ENCODE results near the gene ANO6.

ANO6 gene

DNA sequence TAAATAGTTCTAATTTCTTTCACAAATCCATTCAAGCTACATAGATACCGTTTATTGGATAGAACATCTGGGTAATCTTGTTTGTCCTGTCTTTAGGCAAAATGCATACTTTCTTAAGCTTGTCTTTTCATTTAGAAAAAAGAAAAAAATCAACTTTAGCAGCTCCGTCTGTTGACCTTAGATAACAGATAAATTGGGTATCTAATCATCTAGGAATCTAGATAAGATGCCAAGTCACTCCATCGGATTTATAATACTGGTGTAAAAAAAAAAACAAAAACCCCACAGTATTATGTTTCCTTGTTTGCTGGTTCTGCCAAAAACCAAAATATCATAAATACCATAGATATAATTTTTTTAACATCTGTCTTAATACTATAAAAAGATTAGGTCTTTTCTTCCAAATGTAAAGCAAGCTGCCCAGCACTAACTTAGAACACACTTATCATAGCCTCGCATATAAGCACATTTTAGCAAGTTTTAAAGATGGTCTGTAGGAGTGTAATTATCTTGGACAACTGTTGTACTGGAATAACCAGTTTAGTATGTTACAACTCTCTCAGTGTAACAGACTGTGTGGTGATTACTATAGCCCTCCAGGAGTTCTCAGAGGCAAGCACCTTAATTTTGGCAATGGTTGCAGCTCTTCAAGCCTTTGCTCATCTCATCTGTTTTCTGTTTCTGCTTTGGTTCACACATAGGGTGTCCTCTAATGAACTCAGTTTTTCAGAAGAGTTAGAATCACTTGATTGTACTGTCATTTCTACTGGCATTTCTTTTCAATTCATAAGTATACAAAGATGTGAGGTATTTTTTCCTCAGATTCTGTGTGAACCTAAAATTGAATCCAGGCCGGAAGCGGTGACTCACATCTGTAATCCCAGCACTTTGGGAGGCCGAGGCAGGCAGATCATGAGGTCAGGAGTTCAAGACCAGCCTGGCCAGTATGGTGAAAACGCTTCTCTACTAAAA lies 83.1 kb downstream of the ANO6 start:
- no peak overlapping the region for H3K4me3 ChIP-seq (ENCODE audit: low read depth, low read length)
- TF ChIP-seq, protein P1, sequence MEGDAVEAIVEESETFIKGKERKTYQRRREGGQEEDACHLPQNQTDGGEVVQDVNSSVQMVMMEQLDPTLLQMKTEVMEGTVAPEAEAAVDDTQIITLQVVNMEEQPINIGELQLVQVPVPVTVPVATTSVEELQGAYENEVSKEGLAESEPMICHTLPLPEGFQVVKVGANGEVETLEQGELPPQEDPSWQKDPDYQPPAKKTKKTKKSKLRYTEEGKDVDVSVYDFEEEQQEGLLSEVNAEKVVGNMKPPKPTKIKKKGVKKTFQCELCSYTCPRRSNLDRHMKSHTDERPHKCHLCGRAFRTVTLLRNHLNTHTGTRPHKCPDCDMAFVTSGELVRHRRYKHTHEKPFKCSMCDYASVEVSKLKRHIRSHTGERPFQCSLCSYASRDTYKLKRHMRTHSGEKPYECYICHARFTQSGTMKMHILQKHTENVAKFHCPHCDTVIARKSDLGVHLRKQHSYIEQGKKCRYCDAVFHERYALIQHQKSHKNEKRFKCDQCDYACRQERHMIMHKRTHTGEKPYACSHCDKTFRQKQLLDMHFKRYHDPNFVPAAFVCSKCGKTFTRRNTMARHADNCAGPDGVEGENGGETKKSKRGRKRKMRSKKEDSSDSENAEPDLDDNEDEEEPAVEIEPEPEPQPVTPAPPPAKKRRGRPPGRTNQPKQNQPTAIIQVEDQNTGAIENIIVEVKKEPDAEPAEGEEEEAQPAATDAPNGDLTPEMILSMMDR (IDR thresholded peaks at IDR 0.05; ENCODE audit: borderline replicate concordance, insufficient read depth, low read depth, low read length): no peak

DNA sequence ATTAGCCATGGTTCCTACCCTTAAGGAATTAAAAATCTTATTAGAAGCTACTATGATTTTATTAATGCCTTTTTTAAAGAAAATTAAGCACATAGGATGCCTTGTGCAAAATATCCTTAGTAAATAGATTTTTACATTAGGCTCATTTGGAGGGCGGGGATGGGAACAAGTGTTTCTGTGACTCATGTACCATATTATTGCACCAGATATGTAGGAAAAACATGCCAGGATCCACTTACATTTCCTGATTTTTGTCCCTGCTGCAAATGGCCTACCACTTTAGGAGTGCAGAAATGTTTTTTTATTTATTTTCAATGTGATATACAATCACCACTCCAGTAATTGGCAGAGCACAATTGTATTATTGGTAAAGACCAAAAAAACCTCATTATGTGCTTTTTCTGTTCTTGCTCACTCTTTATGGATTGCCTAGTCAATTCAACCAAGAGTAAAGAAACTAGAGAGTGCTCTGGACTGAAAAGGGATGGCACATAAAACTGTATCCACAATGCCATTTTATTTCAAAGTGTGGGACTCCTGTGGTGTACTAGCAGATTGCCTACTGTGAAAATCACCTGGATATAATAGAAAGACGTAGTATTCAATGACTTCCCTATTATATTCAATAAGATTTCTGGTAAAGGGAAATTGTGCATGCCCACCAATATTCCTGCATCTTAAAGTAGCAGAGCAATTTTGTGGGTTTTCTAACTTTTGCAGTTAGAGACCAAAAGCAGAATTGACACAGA lies 86.9 kb downstream of the ANO6 start:
- TF ChIP-seq, protein P1 (IDR thresholded peaks at IDR 0.05; ENCODE audit: borderline replicate concordance, insufficient read depth, low read depth, low read length): no peak
- H3K4me3 ChIP-seq (ENCODE audit: low read depth, low read length): no peak overlapping the region

DNA sequence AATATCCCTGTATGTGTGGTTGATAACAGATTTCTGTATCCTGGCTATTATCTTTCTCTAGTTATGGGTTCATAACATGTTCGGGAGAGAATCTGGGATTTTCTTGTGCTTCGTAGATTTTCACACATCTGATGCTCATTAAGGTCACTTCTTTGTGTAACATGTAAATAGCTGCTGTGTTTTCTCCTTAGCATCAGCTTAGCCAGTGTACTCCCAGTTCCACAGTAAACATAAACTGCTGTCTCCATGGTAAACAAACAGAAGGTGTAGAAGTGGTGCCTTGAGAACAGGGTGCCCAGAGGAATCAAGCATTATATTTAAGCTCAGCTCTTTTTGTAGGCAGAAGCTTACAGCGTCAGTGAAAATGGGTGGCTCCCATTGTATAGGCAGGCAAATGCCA lies 88.0 kb downstream of the ANO6 start:
- TF ChIP-seq, protein P1 (IDR thresholded peaks at IDR 0.05; ENCODE audit: borderline replicate concordance, insufficient read depth, low read depth, low read length): no peak
- H3K4me3 ChIP-seq (ENCODE audit: low read depth, low read length): no peak overlapping the region

DNA sequence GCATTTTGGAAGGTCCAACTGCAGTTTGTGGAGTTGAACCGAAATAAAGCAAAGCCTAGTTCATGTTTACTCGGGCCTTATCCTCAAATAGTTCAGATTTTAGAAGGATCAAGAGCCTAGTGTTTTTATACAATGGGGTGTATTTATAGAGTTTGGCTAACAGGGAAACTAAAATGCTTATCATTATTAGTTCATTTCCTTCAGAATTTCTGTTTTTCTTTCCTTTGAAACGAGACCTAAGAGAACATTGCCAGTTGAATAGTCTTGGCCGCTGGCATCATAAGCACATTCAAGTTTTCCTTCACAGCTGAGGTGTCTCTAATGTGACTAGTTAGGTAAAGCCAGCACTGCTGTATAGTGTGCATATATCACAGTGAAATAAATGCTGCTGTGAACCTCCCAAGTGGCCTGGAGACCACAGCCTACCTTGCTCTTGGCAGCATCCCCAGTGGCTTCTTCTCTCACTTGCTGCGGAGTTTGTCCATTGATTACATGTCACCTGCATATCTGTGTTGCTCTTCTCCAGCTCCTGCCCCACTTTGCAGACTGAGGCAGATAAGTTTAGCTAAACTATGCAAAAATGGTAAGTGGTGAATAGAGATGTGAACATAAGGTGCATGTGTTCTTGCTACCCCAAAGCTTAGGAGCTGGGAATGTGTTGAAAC lies 88.8 kb downstream of the ANO6 start:
- H3K4me3 ChIP-seq (ENCODE audit: low read depth, low read length): no peak overlapping the region
- TF ChIP-seq, protein P1 (IDR thresholded peaks at IDR 0.05; ENCODE audit: borderline replicate concordance, insufficient read depth, low read depth, low read length): no peak

DNA sequence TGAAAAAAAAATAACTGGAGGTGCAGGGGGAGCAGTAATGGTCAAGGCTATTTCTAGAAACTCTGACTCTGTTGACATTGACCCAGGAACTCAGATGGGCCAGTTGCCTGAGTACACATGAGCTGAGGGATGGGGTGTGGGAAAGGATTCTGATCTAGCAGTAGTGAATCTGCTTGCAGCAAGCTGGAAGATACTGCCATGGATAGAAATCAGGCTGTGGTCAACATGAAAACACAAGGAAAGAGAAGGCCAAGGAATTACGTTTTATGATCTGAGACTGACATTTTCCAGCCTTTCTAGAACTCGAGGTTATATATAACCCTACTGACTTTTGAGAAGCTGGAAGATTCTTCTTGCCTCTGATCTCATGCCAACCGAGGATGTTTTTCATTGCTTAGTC lies 90.0 kb downstream of the ANO6 start:
- TF ChIP-seq, protein P1 (IDR thresholded peaks at IDR 0.05; ENCODE audit: borderline replicate concordance, insufficient read depth, low read depth, low read length): no peak
- no peak overlapping the region for H3K4me3 ChIP-seq (ENCODE audit: low read depth, low read length)

DNA sequence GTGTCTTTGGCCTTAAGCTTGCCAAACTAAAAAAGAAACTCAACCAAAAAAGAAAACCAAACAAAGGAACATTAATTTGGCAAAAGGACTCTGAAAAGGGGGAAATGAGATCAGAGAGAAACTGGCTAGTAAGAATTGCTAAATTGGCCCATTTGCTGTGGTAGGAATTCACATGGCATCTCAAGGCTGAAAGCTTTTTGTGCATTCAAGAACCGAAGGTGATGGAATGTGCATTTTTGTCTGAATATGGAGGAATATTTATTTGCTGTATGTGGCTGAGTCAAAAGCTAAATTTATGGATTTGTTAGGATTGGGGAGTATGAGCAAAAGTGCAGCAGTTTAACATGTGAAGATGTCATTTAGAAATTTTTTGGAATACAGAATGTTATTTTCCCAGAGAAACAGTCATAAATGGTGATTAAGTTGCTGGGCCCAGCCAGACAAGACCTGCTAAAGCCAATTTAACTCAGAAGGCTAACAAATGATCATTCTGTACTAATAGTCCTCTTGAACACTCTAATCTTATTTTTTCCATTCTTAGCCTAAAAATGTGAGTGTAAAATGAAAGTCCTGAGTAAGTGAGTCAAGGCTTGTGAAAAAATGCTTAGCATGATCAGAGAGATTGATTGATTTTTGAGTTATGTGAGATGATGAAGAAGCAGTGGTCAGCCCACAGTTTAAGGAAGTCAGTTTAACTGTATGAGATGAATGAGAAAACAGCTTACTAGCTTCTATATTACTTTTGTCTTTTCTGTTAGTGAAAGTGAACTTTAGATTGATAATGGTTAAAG lies 94.1 kb downstream of the ANO6 start:
- no peak overlapping the region for H3K4me3 ChIP-seq (ENCODE audit: low read depth, low read length)
- TF ChIP-seq, protein P1 (IDR thresholded peaks at IDR 0.05; ENCODE audit: borderline replicate concordance, insufficient read depth, low read depth, low read length): no peak

Measured in GM12875 (cell line).